GM12878 (cell line): ENCODE data around the gene NTF3. TPM values are rescaled to one million over a fixed set of nuclear protein-coding genes. Genes with fewer than 3 reads are reported as not detected.

ENCODE experiments used
- ATAC-seq: fragments of 200-7000 bp; cut with Tn5 transposase; 3 replicates; pipeline ENCODE4 v1.9.1; 2020; ENCODE audit warnings: mild to moderate bottlenecking, moderate library complexity
- BruUV-seq: library from RNA; stranded (reverse); fragments of 400-500 nt; replicated peaks from 2 replicates; lab custom pipeline; 2021; lab: Mats Ljungman, UMichigan
- CTCF ChIA-PET: fragments of 300-600 bp; sonication (Branson Sonifier 250); formaldehyde crosslinking; extraction: SDS; loops from one replicate; lab custom pipeline; 2021; ENCODE audit warnings: inconsistent platforms; lab: Yijun Ruan, JAX
- POLR2A ChIA-PET: fragments of 350-600 bp; formaldehyde crosslinking; extraction: SDS; loops from one replicate; lab custom pipeline; 2021; ENCODE audit warnings: inconsistent platforms; lab: Charles Lee
- RAD21 ChIA-PET: fragments of 300-600 bp; sonication (Branson Sonifier 250); formaldehyde crosslinking; loops from one replicate; lab custom pipeline; 2023; ENCODE audit warnings: antibody characterized with exemption; ENCODE audit not compliant: unreplicated experiment; lab: Charles Lee
- SMC1A ChIA-PET: fragments of 300-600 bp; sonication (Branson Sonifier 250); formaldehyde crosslinking; loops from one replicate; lab custom pipeline; 2023; ENCODE audit not compliant: unreplicated experiment, uncharacterized antibody; lab: Charles Lee
- DNase-seq: peaks from one replicate; pipeline ENCODE4 v3.0.0-alpha.2; 2011; ENCODE audit warnings: low read depth, low spot score
- FAIRE-seq: peaks from 3 replicates; lab custom pipeline; 2011; peaks lifted over from hg19 to GRCh38; lab: Jason Lieb, UNC
- H2AFZ ChIP-seq: 2 replicates; pipeline ENCODE4 v1.6.0; 2011; ENCODE audit warnings: low read depth, low read length, control low read depth; ENCODE audit not compliant: control insufficient read depth
- H3K27ac ChIP-seq: 2 replicates; pipeline ENCODE4 v1.5.1; 2011; ENCODE audit warnings: control low read depth; ENCODE audit not compliant: control insufficient read depth, insufficient read depth
- H3K27me3 ChIP-seq, 2 experiments: replicated peaks in 1 of 2; 2 replicates each; pipeline versions ENCODE4 v1.6.0 to v1.6.1; 2011; ENCODE audit warnings: low read length in 1 of 2; ENCODE audit not compliant: control insufficient read depth in 2 of 2, insufficient read depth in 2 of 2
- H3K36me3 ChIP-seq, 2 experiments: 2 replicates each; pipeline ENCODE4 v1.5.1; 2011; ENCODE audit warnings: low read length in 1 of 2; ENCODE audit not compliant: control insufficient read depth in 2 of 2, insufficient read depth in 2 of 2
- H3K4me1 ChIP-seq: 2 replicates; pipeline ENCODE4 v1.6.1; 2011; ENCODE audit warnings: mild to moderate bottlenecking, low read length, moderate library complexity, mixed read lengths; ENCODE audit not compliant: control insufficient read depth, insufficient read depth
- H3K4me2 ChIP-seq: 2 replicates; pipeline ENCODE4 v1.6.0; 2011; ENCODE audit warnings: control low read depth; ENCODE audit not compliant: control insufficient read depth, insufficient read depth
- H3K4me3 ChIP-seq: fragments of 200-600 bp; sonication (generic); 2 replicates; pipeline ENCODE4 v1.5.1; 2016
- H3K79me2 ChIP-seq: 2 replicates; pipeline ENCODE4 v1.6.0; 2011; ENCODE audit warnings: low read length; ENCODE audit not compliant: control insufficient read depth, insufficient read depth
- H3K9ac ChIP-seq: 2 replicates; pipeline ENCODE4 v1.8.0; 2011; ENCODE audit warnings: low read length, control low read depth, mixed read lengths; ENCODE audit not compliant: control insufficient read depth, insufficient read depth
- H3K9me3 ChIP-seq: replicated peaks from 3 replicates; pipeline ENCODE4 v1.5.1; 2011; ENCODE audit warnings: mild to moderate bottlenecking, low read length; ENCODE audit not compliant: control insufficient read depth, insufficient read depth
- H4K20me1 ChIP-seq: 2 replicates; pipeline ENCODE4 v1.6.0; 2011; ENCODE audit not compliant: control insufficient read depth, insufficient read depth
- ESRRA ChIP-seq: IDR thresholded peaks from 2 replicates; pipeline ENCODE4 v1.6.1; 2012; ENCODE audit warnings: mild to moderate bottlenecking, low read length, improper control_type of control experiment
- HDGF ChIP-seq: fragments of 450-650 bp; IDR thresholded peaks from 2 replicates; pipeline ENCODE4 v1.6.1; 2016; ENCODE audit warnings: antibody characterized with exemption
- IKZF1 ChIP-seq: fragments of 450-650 bp; conservative IDR thresholded peaks from 2 replicates; pipeline ENCODE4 v1.6.1; 2017; ENCODE audit warnings: antibody characterized with exemption, mild to moderate bottlenecking
- JUNB ChIP-seq: IDR thresholded peaks from 2 replicates; pipeline ENCODE4 v1.6.1; 2016; ENCODE audit warnings: antibody characterized with exemption, mild to moderate bottlenecking
- LARP7 ChIP-seq: fragments of 450-650 bp; IDR thresholded peaks from 2 replicates; pipeline ENCODE4 v1.6.1; 2017; ENCODE audit warnings: mild to moderate bottlenecking
- NR2C2 ChIP-seq: IDR thresholded peaks from 2 replicates; pipeline ENCODE4 v1.6.1; 2011; ENCODE audit warnings: borderline replicate concordance, low read depth; ENCODE audit not compliant: control insufficient read depth, insufficient read length
- NR2F1 ChIP-seq: fragments of 450-650 bp; conservative IDR thresholded peaks from 2 replicates; pipeline ENCODE4 v1.6.1; 2017; ENCODE audit warnings: mild to moderate bottlenecking
- RUNX3 ChIP-seq: IDR thresholded peaks from 2 replicates; pipeline ENCODE4 v1.6.1; 2012; ENCODE audit warnings: low read length, inconsistent platforms
- SMAD1 ChIP-seq: fragments of 450-650 bp; IDR thresholded peaks from 2 replicates; pipeline ENCODE4 v1.6.1; 2018; ENCODE audit warnings: mild to moderate bottlenecking, low read depth; ENCODE audit not compliant: partially characterized antibody
- WGBS: methylation state at CpG from one replicate; pipeline ENCODE4 v1.1.6; 2016; ENCODE audit warnings: low lambda C conversion rate; ENCODE audit not compliant: insufficient replicate concordance, insufficient coverage; ENCODE audit errors: missing lambda C conversion rate; 5-methylcytosine and 5-hydroxymethylcytosine counted together
- in situ Hi-C: fragments of 300-500 bp; cut with MboI; formaldehyde crosslinking; loops from 9 replicates; pipeline ENCODE4 v1.14.3; 2018; ENCODE audit warnings: mixed read lengths
- intact Hi-C: fragments of 100-400 bp; cut with micrococcal nuclease; formaldehyde crosslinking; loops from one replicate; pipeline ENCODE4 v1.14.2; 2022; ENCODE audit not compliant: unreplicated experiment
- polyA plus RNA-seq, 11 experiments: library from polyadenylated mRNA; depleted of rRNA in 4 of 11; unstranded in 6 of 11; stranded (reverse) in 5 of 11; fragments of >200 nt; fragmentation: Nextera tagmentation in 4 of 11; fragmentation: Illumina TruSeq in 1 of 11; extraction: Ambion mirVana in 4 of 11; extraction: Trizol in 1 of 11; gene quantifications; 1 replicate in 1 of 11; 2 replicates in 10 of 11; pipeline versions ENCODE4 v1.2.1 to v1.2.3, GENCODE V29; 2011 to 2016; ENCODE audit warnings: inconsistent platforms in 2 of 11, missing spikeins in 2 of 11, low read depth in 1 of 11
- total RNA-seq, 4 experiments: library from RNA; depleted of rRNA in 3 of 4; stranded (reverse); fragments of >200 nt in 3 of 4; fragmentation: Illumina TruSeq in 1 of 4; extraction: Trizol in 1 of 4; gene quantifications; 2 replicates each; pipeline versions ENCODE4 v1.2.1 to v1.2.3, GENCODE V29; 2013 to 2021

The NTF3 gene
- total and polyA plus RNA-seq, 10 of the 15 experiments (the other 5 are each of a cell fraction or from before 2014, with no cell fraction given): 0.07 TPM; not detected in 9

DNA sequence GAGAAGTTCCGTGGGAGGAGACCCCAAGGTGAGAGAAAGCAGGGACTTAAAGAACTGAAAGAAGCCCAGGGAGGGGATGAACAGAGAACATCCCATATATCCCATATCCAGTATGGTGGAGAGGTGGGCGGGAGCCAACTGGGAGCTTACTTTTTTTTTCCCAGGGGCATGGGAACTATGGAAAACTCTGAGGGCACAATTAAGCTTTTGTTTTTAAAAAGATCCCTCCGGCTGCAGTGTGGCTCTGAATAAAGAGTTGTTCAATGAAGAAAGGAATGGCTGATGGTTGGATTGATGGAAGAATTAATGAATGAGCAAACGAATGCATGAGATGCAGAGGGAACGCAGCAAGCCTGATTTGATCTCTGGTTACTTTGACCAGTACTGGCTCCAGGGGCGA lies 12.6 kb downstream of the NTF3 start:
- 5% methylated on average over 6 of the region's 6 CpGs for WGBS
- TF ChIP-seq SMAD1: no peak
- Histone ChIP-seq H3K27me3 (no peaks in the 10 kb centered on the region; a peak in 1 of 4 replicates), H3K36me3 (no peaks in the 10 kb centered on the region), H2AFZ (no peak overlapping the region), H3K79me2 (no peaks in the 10 kb centered on the region), H3K4me3 (no peak overlapping the region), H3K4me1 (peaks cover 8% of the 10 kb centered on the region), H3K27ac (no peak overlapping the region), H3K4me2 (no peak overlapping the region), H3K9me3 (no peaks in the 10 kb centered on the region), H4K20me1 (no peaks in the 10 kb centered on the region), H3K9ac (no peak overlapping the region)
- in situ Hi-C loops (no loop called here), intact Hi-C loops (loop anchor here (5.0 kb wide), 2 partner anchors 272 to 422 kb away; no protein-coding TSS in a partner anchor)
- DNase-seq (no peak), FAIRE-seq (no peak), ATAC-seq (no peak)
- ChIA-PET SMC1A (interaction anchor here (0.7 kb wide), 1 partner anchor 67 kb away, joined by 4 read pairs; no protein-coding TSS in a partner anchor), RAD21 (no interaction called here), POLR2A (no interaction called here), CTCF (no interaction called here)
- BruUV-seq: no TSS peak

DNA sequence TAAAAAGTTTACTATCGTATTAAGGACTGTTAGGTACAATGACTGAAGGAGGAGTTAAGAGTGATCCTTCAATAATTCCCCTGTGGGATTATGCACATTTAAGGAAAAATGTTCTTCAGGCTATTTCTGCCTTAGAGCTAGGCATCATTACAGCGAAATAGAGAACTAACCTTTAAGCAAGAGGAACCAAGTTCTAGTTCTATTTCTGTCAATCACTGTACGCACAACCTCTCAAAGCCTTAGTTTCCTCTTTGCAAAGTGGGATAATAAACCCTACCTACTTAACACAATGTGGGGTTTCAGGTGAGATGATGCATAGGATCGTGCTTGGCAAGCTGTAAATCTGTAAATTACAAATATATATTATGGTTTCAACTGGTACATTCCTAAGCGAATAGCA lies 15.4 kb downstream of the NTF3 start:
- CTCF ChIA-PET: no interaction called here
- Histone ChIP-seq H3K9ac (no peak overlapping the region), H3K4me1 (no peaks in the 10 kb centered on the region), H3K27me3 (no peaks in the 10 kb centered on the region; a peak in 1 of 4 replicates), H3K79me2 (no peaks in the 10 kb centered on the region), H2AFZ (no peak overlapping the region), H3K4me2 (no peak overlapping the region)
- intact Hi-C loops (no loop called here), in situ Hi-C loops (no loop called here)
- FAIRE-seq (no peak), ATAC-seq (no peak)
- BruUV-seq: no TSS peak
- POLR2A ChIA-PET: no interaction called here
- 37% methylated on average over 5 of the region's 5 CpGs for WGBS
- RAD21 ChIA-PET: no interaction called here
- SMC1A ChIA-PET: no interaction called here
- no peak for TF ChIP-seq JUNB
- no peak for TF ChIP-seq RUNX3
- TF ChIP-seq NR2F1: no peak
- no peak for TF ChIP-seq NR2C2
- TF ChIP-seq IKZF1: no peak
- no peak for TF ChIP-seq ESRRA
- TF ChIP-seq HDGF: no peak
- TF ChIP-seq LARP7: no peak
- TF ChIP-seq, all 136 proteins: peak for 0
- no peak overlapping the region for H3K27ac ChIP-seq
- no peaks in the 10 kb centered on the region for H4K20me1 ChIP-seq
- H3K36me3 ChIP-seq: no peaks in the 10 kb centered on the region
- H3K9me3 ChIP-seq: no peaks in the 10 kb centered on the region
- no peak overlapping the region for H3K4me3 ChIP-seq
- DNase-seq: no peak
